GM18867 (cell line): ENCODE measurements around the gene POU4F1.
A peak's percentile ranks its signal among the peaks of the same experiment; 100 is the strongest.

Experiments
- ATAC-seq: cut with Tn5 transposase; IDR thresholded peaks from one replicate; pipeline ENCODE4 v1.9.1; 2021; ENCODE audit warnings: mild to moderate bottlenecking, moderate library complexity; ENCODE audit not compliant: unreplicated experiment

Gene POU4F1

DNA sequence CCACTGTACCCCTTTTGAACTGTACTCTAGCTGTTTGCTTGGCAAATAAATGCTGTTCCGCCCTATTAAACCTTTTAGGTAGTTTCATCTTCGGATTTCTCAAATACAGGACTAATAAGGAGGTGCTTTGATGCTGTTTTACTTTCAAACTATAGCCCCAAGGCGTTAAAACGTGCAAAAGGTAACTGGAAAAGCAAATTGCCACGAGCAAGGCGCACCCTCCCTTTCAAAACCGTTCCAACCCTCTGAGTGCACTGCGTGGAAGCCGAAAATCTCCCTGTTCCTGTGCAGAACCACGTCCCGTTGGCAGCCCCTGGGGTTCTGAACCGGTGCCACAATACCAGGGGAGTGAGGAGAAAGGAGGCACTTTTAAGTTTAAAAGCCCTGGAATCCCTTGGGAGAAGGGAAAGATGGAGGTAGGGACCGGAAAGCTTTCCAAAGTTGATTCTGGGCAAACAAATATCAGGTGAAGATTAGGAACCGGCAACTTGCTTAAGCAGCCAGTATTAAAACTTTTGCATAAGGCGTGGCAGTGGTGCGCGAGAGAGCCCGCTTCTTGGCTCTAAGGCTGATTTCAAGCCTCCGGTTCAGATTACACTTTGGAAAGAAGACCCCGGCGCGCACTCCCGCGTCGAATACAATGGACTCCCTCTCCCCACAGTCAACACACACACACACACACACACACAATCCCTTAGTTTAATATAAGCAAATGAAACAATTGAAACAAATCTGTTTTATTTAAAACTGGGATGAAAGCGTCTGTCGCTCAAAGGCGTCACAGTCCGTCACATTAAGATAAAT, 9.5 kb downstream of the POU4F1 start:
- ATAC-seq = no peak

DNA sequence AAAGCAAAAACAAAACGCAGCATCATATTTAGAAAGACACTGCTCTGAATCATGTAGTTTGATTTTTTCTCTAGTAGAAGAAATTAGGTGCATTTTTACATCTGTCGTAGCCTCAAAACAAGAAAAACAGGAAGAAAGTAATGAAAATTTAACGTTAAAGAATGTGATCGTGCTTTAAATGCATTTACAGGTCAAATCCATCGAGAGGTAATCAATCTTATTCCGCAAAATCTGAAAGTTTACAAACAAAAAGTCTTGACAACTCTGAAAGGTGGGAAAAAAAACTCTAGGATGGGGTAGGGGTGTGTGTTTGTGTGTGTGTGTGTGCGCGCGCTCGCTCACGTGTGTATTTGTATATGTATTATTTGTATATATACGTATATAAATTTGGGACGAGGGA, 10.2 kb downstream of the POU4F1 start:
- ATAC-seq = no peak

DNA sequence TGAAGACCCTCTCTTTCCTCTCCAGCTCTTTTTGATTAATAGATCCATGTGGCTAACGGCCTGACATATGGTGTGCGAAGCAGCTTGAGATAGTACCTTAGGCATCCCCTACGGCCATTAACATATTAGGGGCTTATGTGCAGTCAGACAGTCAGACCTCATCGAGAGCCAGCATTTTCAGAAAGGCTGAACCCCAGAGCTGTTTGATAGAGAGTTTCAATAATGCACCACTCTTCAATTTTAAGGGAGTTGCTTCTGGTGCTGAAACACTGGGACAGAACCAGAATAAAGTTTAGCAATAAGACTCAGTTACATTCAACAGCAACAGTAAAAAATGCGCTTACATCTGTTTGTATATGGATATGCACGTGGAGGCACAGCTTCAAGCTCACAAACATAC, 10.8 kb downstream of the POU4F1 start:
- ATAC-seq = no peak

DNA sequence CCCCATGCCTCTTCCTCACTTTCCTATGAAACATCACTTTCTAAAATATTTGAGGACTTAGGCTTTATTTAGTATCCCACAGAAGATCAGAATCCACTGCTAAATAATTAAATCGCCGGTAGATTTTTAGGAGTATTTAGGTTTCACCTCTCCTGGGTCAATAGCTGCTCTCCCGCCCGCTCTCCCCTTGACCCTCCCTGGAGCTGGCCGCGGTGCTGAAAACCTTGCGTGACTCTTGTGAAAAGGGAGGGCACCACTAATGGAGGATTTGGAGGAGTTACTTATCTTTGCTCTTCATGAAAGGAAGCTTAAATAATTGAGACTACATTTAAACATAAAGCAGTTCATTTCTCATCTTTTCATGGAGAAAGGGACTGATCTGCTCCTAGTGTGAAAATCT, 14.1 kb downstream of the POU4F1 start:
- no peak for ATAC-seq

DNA sequence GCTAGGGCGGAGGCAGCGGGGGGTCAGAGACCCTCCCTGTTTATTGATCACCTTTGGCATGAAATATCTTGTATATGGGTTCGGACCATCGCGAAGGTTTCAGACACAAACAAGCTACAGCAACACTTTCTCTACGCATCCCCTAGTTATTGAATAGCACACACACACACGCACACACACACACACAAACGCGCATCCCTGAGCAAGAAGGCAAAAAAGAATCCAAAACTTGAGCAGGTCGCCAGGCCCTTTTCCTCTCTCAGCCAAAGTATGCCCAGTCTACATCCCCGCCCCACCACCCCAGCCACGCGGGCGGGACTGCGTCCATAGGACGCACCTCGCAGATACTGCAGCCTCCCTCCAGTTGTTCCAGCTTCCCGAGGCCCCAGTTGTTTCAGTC, 16.0 kb downstream of the POU4F1 start:
- ATAC-seq = no peak

DNA sequence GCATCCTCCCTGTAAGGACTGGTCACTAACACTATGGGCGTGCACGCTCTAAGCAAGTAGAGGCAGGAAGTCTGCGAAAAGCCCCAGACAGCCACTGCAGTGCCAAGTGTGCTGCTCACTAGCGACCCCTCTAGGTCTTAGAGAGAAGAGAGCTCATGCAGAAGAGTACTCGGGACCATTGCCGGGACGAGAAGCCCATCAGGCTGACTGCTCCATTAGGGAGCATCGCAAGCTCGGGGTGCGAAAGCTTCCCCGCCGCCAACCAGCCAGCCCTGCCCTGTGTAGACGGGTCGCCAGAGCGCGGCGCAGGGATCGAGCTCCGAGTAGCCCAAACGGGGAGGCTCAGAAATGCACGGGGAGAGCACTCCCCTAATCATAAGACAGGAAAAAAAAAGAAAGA, 16.6 kb downstream of the POU4F1 start:
- ATAC-seq = peak; percentile 58

DNA sequence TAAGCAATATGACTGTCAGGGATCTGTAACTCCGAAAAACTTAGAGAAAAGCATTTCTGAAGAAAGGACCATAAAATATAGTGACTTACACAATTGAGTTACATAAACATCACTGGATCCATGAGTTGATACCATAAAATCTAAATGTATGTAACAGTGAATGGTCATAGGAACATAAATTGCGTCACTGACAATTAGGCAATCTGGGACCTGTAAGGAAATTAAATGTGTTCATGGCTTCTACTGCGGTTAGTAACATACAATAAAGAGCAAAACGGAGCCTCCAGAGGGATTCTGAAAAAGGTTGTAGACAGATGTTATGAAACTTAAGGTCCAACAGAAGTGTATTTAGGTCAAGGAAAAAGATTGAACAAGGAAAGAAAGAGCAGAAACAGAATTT, 27.1 kb downstream of the POU4F1 start:
- ATAC-seq = no peak

DNA sequence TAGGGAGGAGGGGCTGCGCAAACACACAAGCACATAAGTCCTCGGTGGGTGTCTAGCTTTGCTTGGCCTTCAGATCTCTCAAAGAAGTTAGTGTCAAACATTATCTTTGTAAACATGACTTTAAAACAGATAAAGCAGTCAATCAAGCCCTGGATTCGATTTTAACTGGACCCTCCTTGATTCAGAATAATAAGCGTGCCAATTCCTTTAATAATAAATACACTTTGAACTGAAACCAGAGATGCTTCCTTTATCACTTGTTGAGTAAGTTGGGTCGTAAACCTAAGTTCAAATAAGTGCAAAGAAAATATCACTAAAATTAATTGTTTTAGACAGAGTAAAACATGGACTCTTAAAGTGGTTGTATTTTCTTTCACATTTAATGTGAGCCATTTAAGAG, 30.9 kb downstream of the POU4F1 start:
- ATAC-seq = no peak

DNA sequence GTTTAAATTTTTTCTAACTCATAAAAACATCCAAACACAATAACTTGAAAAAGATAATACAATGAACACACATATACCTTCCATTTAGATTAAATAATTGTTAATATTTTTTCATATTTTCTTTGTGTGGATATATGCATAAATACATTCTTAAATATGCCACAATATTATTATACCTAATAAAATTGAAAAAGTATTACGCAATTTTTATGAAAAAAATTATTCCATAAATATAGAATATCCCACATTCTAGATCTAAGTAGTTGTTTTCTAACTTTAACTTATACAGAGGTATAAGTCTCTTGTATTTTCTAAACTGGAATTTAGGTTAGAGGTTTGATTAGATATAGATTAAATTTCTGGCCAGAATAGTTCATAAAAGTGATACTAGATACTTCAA, 34.3 kb downstream of the POU4F1 start:
- no peak for ATAC-seq

DNA sequence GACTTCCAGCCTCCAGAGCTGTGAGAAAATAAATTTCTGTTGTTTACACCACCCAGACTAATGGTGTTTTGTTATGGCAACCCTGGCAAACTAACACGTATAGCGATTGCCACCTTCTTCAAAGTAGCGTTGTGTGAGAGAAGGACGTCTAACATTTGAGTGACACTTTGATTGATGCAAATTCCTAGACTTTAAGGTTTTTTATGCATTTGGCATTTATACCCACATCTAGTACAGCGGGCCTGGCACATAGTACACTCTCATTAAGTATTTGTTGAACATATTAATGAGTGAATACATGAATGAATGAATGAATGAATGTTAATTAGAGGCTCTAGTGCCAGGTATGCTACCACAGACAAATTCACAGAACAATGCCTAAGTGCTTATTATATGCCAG, 36.7 kb downstream of the POU4F1 start:
- no peak for ATAC-seq

DNA sequence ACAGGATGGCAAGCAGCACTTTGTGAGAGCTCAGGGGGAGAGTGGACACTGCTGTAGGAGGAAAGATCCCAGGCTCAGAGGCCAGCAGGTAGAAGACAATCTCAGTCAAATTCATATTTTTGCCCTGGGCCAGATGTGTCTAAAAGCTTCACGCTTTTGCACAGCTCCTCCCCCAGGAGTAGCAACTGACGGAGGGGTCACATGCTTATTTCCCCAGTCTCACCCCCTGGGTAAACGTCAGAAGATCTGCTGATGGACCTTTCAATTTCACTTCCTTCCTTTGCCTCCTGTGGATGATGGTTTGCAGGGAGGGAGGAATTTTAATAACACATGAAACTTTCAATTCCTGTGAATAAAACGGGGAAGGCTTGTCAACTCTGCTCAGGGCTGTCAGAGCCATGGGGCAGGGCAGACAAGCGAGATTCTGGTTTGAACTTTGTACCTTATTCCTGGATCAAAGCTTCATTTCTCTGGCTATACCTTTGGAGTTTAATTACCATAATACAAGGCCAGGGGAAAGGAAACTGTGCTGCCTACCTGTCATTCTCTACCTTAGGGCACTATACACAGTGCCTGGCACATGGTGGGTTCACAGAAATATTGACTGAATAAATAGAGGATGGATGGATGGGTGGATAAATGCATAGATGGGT, 41.0 kb downstream of the POU4F1 start:
- ATAC-seq = no peak
